Suprapubic skin (tissue), 3 donors: ENCODE results near the gene CAPN3.

Source experiments
- POLR2AphosphoS5 ChIP-seq, 3 donors: sonication (generic); formaldehyde crosslinking; IDR thresholded peaks; one replicate each; pipeline ENCODE4 v1.6.1; 2017; ENCODE audit warnings: antibody characterized with exemption in 3 of 3
- TF ChIP-seq, protein P1 (sequence below), 2 donors: fragments of 200-600 bp in 1 of 2; fragments of 450-650 bp in 1 of 2; sonication (generic) in 1 of 2; IDR thresholded peaks; one replicate each; pipeline ENCODE4 v1.5.1; 2016 to 2019; ENCODE audit warnings: antibody characterized with exemption in 2 of 2, mild to moderate bottlenecking in 1 of 2, moderate library complexity in 1 of 2

DNA sequence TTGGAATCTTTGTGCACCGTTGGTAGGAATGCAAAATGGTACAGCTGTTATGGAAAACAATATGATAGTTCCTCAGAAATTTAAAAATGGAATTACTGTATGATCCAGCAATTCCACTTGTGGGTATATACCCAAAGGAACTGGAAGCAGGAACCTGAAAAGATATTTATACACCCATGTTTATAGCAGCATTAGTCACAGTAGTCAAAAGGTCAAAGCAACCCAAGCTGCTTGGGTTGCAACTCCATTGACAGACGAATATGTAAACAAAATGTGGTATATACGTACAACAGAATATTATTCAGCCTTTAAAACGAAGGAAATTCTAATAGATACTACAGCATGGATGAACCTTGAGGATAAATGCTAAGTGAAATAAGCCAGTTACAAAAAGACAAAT is 35.0 kb upstream of the CAPN3 start:
- TF ChIP-seq, protein P1, sequence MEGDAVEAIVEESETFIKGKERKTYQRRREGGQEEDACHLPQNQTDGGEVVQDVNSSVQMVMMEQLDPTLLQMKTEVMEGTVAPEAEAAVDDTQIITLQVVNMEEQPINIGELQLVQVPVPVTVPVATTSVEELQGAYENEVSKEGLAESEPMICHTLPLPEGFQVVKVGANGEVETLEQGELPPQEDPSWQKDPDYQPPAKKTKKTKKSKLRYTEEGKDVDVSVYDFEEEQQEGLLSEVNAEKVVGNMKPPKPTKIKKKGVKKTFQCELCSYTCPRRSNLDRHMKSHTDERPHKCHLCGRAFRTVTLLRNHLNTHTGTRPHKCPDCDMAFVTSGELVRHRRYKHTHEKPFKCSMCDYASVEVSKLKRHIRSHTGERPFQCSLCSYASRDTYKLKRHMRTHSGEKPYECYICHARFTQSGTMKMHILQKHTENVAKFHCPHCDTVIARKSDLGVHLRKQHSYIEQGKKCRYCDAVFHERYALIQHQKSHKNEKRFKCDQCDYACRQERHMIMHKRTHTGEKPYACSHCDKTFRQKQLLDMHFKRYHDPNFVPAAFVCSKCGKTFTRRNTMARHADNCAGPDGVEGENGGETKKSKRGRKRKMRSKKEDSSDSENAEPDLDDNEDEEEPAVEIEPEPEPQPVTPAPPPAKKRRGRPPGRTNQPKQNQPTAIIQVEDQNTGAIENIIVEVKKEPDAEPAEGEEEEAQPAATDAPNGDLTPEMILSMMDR (IDR thresholded peaks at IDR 0.05): no peak
- no peak for TF ChIP-seq POLR2AphosphoS5 (IDR thresholded peaks at IDR 0.05)
